Stimulated activated CD4-positive, alpha-beta T cell treated with anti-CD3 and anti-CD28 coated beads, Interleukin-15, amount 100 ng/mL, for 1 hour (primary cell): ENCODE data around the gene UBE2J1.

Source experiments
- DNase-seq, 2 donors: peaks; one replicate each; pipeline ENCODE4 v3.0.0-alpha.2; 2020; ENCODE audit warnings: low read depth in 1 of 2, low spot score in 1 of 2

Gene UBE2J1

GRCh38 chr6:89291256-89291819, 61.2 kb downstream of the UBE2J1 start:
- DNase-seq, result no peak

GRCh38 chr6:89290401-89291155, 61.9 kb downstream of the UBE2J1 start:
- DNase-seq, result no peak

- DNase-seq, result no peak
Observed at GRCh38 chr6:89289710-89290109, 62.8 kb downstream of the UBE2J1 start.

- DNase-seq, result no peak
Observed at GRCh38 chr6:89287351-89288028, 65.0 kb downstream of the UBE2J1 start.

GRCh38 chr6:89286516-89286915, 66.0 kb downstream of the UBE2J1 start:
- DNase-seq, result no peak

- DNase-seq, result no peak
Observed at GRCh38 chr6:89284963-89285735, 67.4 kb downstream of the UBE2J1 start.

GRCh38 chr6:89284081-89284480, 68.4 kb downstream of the UBE2J1 start:
- DNase-seq, result no peak

- DNase-seq, result no peak
Observed at GRCh38 chr6:89282749-89283148, 69.8 kb downstream of the UBE2J1 start.

- no peak for DNase-seq
Observed at GRCh38 chr6:89281779-89282246, 70.7 kb downstream of the UBE2J1 start.

- no peak for DNase-seq
Observed at GRCh38 chr6:89278956-89279355, 73.6 kb downstream of the UBE2J1 start.
